ENCODE data around the gene CACNA1B. TPM values are rescaled to one million over a fixed set of nuclear protein-coding genes. Genes with fewer than 3 reads are reported as not detected.
"Not testable (repeated sequence)": the region's sequence is repeated elsewhere in the genome, so short reads cannot be mapped to it uniquely, and the experiment has no call there.

Gene CACNA1B
- total RNA-seq, 1 donor from 2014 or later: 0.46 TPM

- intact Hi-C loops (cut with DNase I): no loop called here
- DNase-seq: no peak
- ATAC-seq (ENCODE audit: poor library complexity): no peak
Measured at GRCh38 chr9:138096519-138096845, 218.9 kb downstream of the CACNA1B start.

- DNase-seq (no peak), ATAC-seq (ENCODE audit: poor library complexity) (no peak)
- intact Hi-C loops (cut with DNase I): no loop called here
Measured at GRCh38 chr9:138097501-138097991, 220.0 kb downstream of the CACNA1B start.

GRCh38 chr9:138098116-138098907 is 220.7 kb downstream of the CACNA1B start:
- DNase-seq (no peak), ATAC-seq (ENCODE audit: poor library complexity) (no peak)
- intact Hi-C loops (cut with DNase I): no loop called here

GRCh38 chr9:138098908-138099791 is 221.6 kb downstream of the CACNA1B start:
- intact Hi-C loops (cut with DNase I): no loop called here
- no peak for ATAC-seq (ENCODE audit: poor library complexity)

GRCh38 chr9:138099803-138100598 is 222.4 kb downstream of the CACNA1B start:
- intact Hi-C loops (cut with DNase I): no loop called here
- DNase-seq: peak; percentile 64
- ATAC-seq (ENCODE audit: poor library complexity): peak; percentile 83

More at GRCh38 chr9:138098908-138099791, 221.6 kb downstream of the CACNA1B start:
- no peak for DNase-seq

- intact Hi-C loops (cut with DNase I): no loop called here
- ATAC-seq (ENCODE audit: poor library complexity): no peak
- DNase-seq: no peak
Measured at GRCh38 chr9:138100711-138101350, 223.2 kb downstream of the CACNA1B start.

GRCh38 chr9:138101444-138102234 is 224.1 kb downstream of the CACNA1B start:
- DNase-seq (no peak), ATAC-seq (ENCODE audit: poor library complexity) (no peak)
- intact Hi-C loops (cut with DNase I): no loop called here

- no peak for DNase-seq
- intact Hi-C loops (cut with DNase I): no loop called here
- no peak for ATAC-seq (ENCODE audit: poor library complexity)
Measured at GRCh38 chr9:138102246-138103051, 224.9 kb downstream of the CACNA1B start.

GRCh38 chr9:138103111-138103848 is 225.7 kb downstream of the CACNA1B start:
- intact Hi-C loops (cut with DNase I): no loop called here
- DNase-seq (no peak), ATAC-seq (ENCODE audit: poor library complexity) (no peak)

- intact Hi-C loops (cut with DNase I): no loop called here
- ATAC-seq (ENCODE audit: poor library complexity) (no peak), DNase-seq (no peak)
Measured at GRCh38 chr9:138103849-138104206, 226.2 kb downstream of the CACNA1B start.

GRCh38 chr9:138104251-138105122 is 226.9 kb downstream of the CACNA1B start:
- DNase-seq (no peak), ATAC-seq (ENCODE audit: poor library complexity) (no peak)
- intact Hi-C loops (cut with DNase I): no loop called here

- no peak for DNase-seq
- intact Hi-C loops (cut with DNase I): no loop called here
- no peak for ATAC-seq (ENCODE audit: poor library complexity)
Measured at GRCh38 chr9:138105123-138105415, 227.5 kb downstream of the CACNA1B start.

- intact Hi-C loops (cut with DNase I): no loop called here
- no peak for ATAC-seq (ENCODE audit: poor library complexity)
- DNase-seq: no peak
Measured at GRCh38 chr9:138105561-138106505, 228.3 kb downstream of the CACNA1B start.

GRCh38 chr9:138107039-138107438 is 229.5 kb downstream of the CACNA1B start:
- DNase-seq; ATAC-seq (ENCODE audit: poor library complexity); intact Hi-C loops (cut with DNase I): not testable (repeated sequence)

- DNase-seq (no peak), ATAC-seq (ENCODE audit: poor library complexity) (no peak)
- intact Hi-C loops (cut with DNase I): no loop called here
Measured at GRCh38 chr9:138111607-138112006, 234.0 kb downstream of the CACNA1B start.
